ENCODE data around the gene SURF4.

- TF ChIP-seq CTCF (IDR thresholded peaks at IDR 0.05; ENCODE audit: insufficient read depth, low read length) (no peak), POLR2AphosphoS5 (IDR thresholded peaks at IDR 0.05; ENCODE audit: low read depth) (no peak)
Measured at GRCh38 chr9:133370685-133371084, 5.2 kb downstream of the SURF4 start.

Measured in HL-60 (cell line).